ENCODE measurements around the gene TRIM17.

Gene TRIM17

GRCh38 chr1:228413241-228414010 is 3.2 kb downstream of the TRIM17 start:
- no peak for DNase-seq (ENCODE audit: low read depth)
- Histone ChIP-seq H3K4me3 (ENCODE audit: low read length) (no peak overlapping the region), H3K36me3 (ENCODE audit: control insufficient read depth, insufficient read depth, low read length, severe bottlenecking) (no peaks in the 10 kb centered on the region), H3K9ac (ENCODE audit: low read length) (no peak overlapping the region), H3K4me1 (ENCODE audit: control insufficient read depth, insufficient read depth, low read length) (peaks cover 13% of the 10 kb centered on the region), H3K27me3 (replicated peaks; ENCODE audit: control insufficient read depth, insufficient read depth, low read length) (peaks cover 16% of the 10 kb centered on the region), H3K9me3 (ENCODE audit: control insufficient read depth, low read length) (no peaks in the 10 kb centered on the region)

GRCh38 chr1:228411548-228412430 is 4.9 kb downstream of the TRIM17 start:
- Histone ChIP-seq H3K27me3 (replicated peaks; ENCODE audit: control insufficient read depth, insufficient read depth, low read length) (peaks cover 9% of the 10 kb centered on the region), H3K4me1 (ENCODE audit: control insufficient read depth, insufficient read depth, low read length) (peaks cover 19% of the 10 kb centered on the region), H3K36me3 (ENCODE audit: control insufficient read depth, insufficient read depth, low read length, severe bottlenecking) (no peaks in the 10 kb centered on the region), H3K9me3 (ENCODE audit: control insufficient read depth, low read length) (no peaks in the 10 kb centered on the region), H3K4me3 (ENCODE audit: low read length) (no peak overlapping the region), H3K9ac (ENCODE audit: low read length) (no peak overlapping the region)
- no peak for DNase-seq (ENCODE audit: low read depth)

GRCh38 chr1:228411121-228411520 is 5.5 kb downstream of the TRIM17 start:
- Histone ChIP-seq H3K27me3 (replicated peaks; ENCODE audit: control insufficient read depth, insufficient read depth, low read length) (peaks cover 9% of the 10 kb centered on the region), H3K4me1 (ENCODE audit: control insufficient read depth, insufficient read depth, low read length) (peaks cover 18% of the 10 kb centered on the region)

GRCh38 chr1:228410671-228411070 is 6.0 kb downstream of the TRIM17 start:
- H3K36me3 ChIP-seq (ENCODE audit: control insufficient read depth, insufficient read depth, low read length, severe bottlenecking): no peaks in the 10 kb centered on the region
- peaks cover 4% of the 10 kb centered on the region for H3K27me3 ChIP-seq (replicated peaks; ENCODE audit: control insufficient read depth, insufficient read depth, low read length)
- no peak for DNase-seq (ENCODE audit: low read depth)
- H3K9me3 ChIP-seq (ENCODE audit: control insufficient read depth, low read length): no peaks in the 10 kb centered on the region
- no peak overlapping the region for H3K4me3 ChIP-seq (ENCODE audit: low read length)
- H3K9ac ChIP-seq (ENCODE audit: low read length): no peak overlapping the region
- peaks cover 14% of the 10 kb centered on the region for H3K4me1 ChIP-seq (ENCODE audit: control insufficient read depth, insufficient read depth, low read length)

More at GRCh38 chr1:228411121-228411520, 5.5 kb downstream of the TRIM17 start:
- DNase-seq (ENCODE audit: low read depth): no peak
- H3K36me3 ChIP-seq (ENCODE audit: control insufficient read depth, insufficient read depth, low read length, severe bottlenecking): no peaks in the 10 kb centered on the region
- H3K4me3 ChIP-seq (ENCODE audit: low read length): no peak overlapping the region
- no peaks in the 10 kb centered on the region for H3K9me3 ChIP-seq (ENCODE audit: control insufficient read depth, low read length)
- H3K9ac ChIP-seq (ENCODE audit: low read length): no peak overlapping the region

- peak; percentile 57 for DNase-seq (ENCODE audit: low read depth)
- Histone ChIP-seq H3K9ac (ENCODE audit: low read length) (no peak overlapping the region), H3K36me3 (ENCODE audit: control insufficient read depth, insufficient read depth, low read length, severe bottlenecking) (no peaks in the 10 kb centered on the region), H3K4me1 (ENCODE audit: control insufficient read depth, insufficient read depth, low read length) (peaks cover 20% of the 10 kb centered on the region), H3K4me3 (ENCODE audit: low read length) (no peak overlapping the region), H3K27me3 (replicated peaks; ENCODE audit: control insufficient read depth, insufficient read depth, low read length) (no peaks in the 10 kb centered on the region), H3K9me3 (ENCODE audit: control insufficient read depth, low read length) (no peaks in the 10 kb centered on the region)
These were observed 6.6 kb downstream of the TRIM17 start for GRCh38 chr1:228410015-228410414.

- Histone ChIP-seq H3K27me3 (replicated peaks; ENCODE audit: control insufficient read depth, insufficient read depth, low read length) (no peaks in the 10 kb centered on the region), H3K9me3 (ENCODE audit: control insufficient read depth, low read length) (no peaks in the 10 kb centered on the region), H3K4me1 (ENCODE audit: control insufficient read depth, insufficient read depth, low read length) (peaks cover 29% of the 10 kb centered on the region), H3K36me3 (ENCODE audit: control insufficient read depth, insufficient read depth, low read length, severe bottlenecking) (peaks cover 3% of the 10 kb centered on the region), H3K9ac (ENCODE audit: low read length) (no peak overlapping the region), H3K4me3 (ENCODE audit: low read length) (no peak overlapping the region)
- DNase-seq (ENCODE audit: low read depth): no peak
These were observed 7.5 kb downstream of the TRIM17 start for GRCh38 chr1:228408869-228409805.

GRCh38 chr1:228408041-228408868 is 8.4 kb downstream of the TRIM17 start:
- H3K36me3 ChIP-seq (ENCODE audit: control insufficient read depth, insufficient read depth, low read length, severe bottlenecking): peaks cover 4% of the 10 kb centered on the region
- H3K9me3 ChIP-seq (ENCODE audit: control insufficient read depth, low read length): no peaks in the 10 kb centered on the region
- H3K27me3 ChIP-seq (replicated peaks; ENCODE audit: control insufficient read depth, insufficient read depth, low read length): no peaks in the 10 kb centered on the region
- DNase-seq (ENCODE audit: low read depth): no peak
- peak overlapping the region; percentile 89 for H3K4me3 ChIP-seq (ENCODE audit: low read length)
- peaks cover 32% of the 10 kb centered on the region for H3K4me1 ChIP-seq (ENCODE audit: control insufficient read depth, insufficient read depth, low read length)
- H3K9ac ChIP-seq (ENCODE audit: low read length): no peak overlapping the region

GRCh38 chr1:228407106-228408040 is 9.3 kb downstream of the TRIM17 start:
- H3K36me3 ChIP-seq (ENCODE audit: control insufficient read depth, insufficient read depth, low read length, severe bottlenecking): peaks cover 12% of the 10 kb centered on the region
- H3K27me3 ChIP-seq (replicated peaks; ENCODE audit: control insufficient read depth, insufficient read depth, low read length): no peaks in the 10 kb centered on the region
- peaks cover 32% of the 10 kb centered on the region for H3K4me1 ChIP-seq (ENCODE audit: control insufficient read depth, insufficient read depth, low read length)
- peak overlapping the region; percentile 89 for H3K9ac ChIP-seq (ENCODE audit: low read length)
- H3K4me3 ChIP-seq (ENCODE audit: low read length): peak overlapping the region; percentile 89
- peak; percentile 10 for DNase-seq (ENCODE audit: low read depth)
- H3K9me3 ChIP-seq (ENCODE audit: control insufficient read depth, low read length): no peaks in the 10 kb centered on the region

- Histone ChIP-seq H3K4me3 (ENCODE audit: low read length) (peak overlapping the region; percentile 94), H3K27me3 (replicated peaks; ENCODE audit: control insufficient read depth, insufficient read depth, low read length) (no peaks in the 10 kb centered on the region), H3K9me3 (ENCODE audit: control insufficient read depth, low read length) (no peaks in the 10 kb centered on the region), H3K9ac (ENCODE audit: low read length) (peak overlapping the region; percentile 93), H3K36me3 (ENCODE audit: control insufficient read depth, insufficient read depth, low read length, severe bottlenecking) (peaks cover 13% of the 10 kb centered on the region), H3K4me1 (ENCODE audit: control insufficient read depth, insufficient read depth, low read length) (peaks cover 32% of the 10 kb centered on the region)
- DNase-seq (ENCODE audit: low read depth): no peak
These were observed 10.8 kb downstream of the TRIM17 start for GRCh38 chr1:228405979-228406228.

Data from adipocyte (in vitro differentiated cells).